ENCODE results near the gene MRPS27. TPM values are rescaled to one million over a fixed set of nuclear protein-coding genes. Genes with fewer than 3 reads are reported as not detected.

Gene MRPS27
- 56.8 TPM for total RNA-seq

GRCh38 chr5:72319976-72320752 is at the start of gene MRPS27, which contains the start of gene PTCD2:
TSS of gene MRPS27 (minus strand) at chr5:72320240. CDS start at chr5:72320221, 19 bp downstream.
TSS of gene PTCD2 (plus strand) at chr5:72320373. CDS start at chr5:72320383, 10 bp downstream.

Small RNA genes within 50 kb of the gene (small RNA-seq; reads per million reads assigned to genes)
- not detected for gene MIR4803 (ENCODE audit: low replicate concordance)
- not detected for gene RN7SL153P (ENCODE audit: low replicate concordance)

Other genes with a start within 250 kb of the MRPS27 start
- 26.7 TPM for gene MAP1B, start 212.8 kb downstream of the MRPS27 start, total RNA-seq
- 8.8 TPM for gene PTCD2, start 133 bp upstream of the MRPS27 start, total RNA-seq
- gene ZNF366, start 187.2 kb upstream of the MRPS27 start, total RNA-seq = 4.4 TPM

Measured in metanephros (tissue), 2 donors.